T-cell (primary cell): ENCODE data around the gene CSNK2B. TPM values are rescaled to one million over a fixed set of nuclear protein-coding genes. Genes with fewer than 3 reads are reported as not detected.
A peak's percentile ranks its signal among the peaks of the same experiment; 100 is the strongest.

Experiments used
- ATAC-seq, 4 experiments: fragments of 200-7000 bp in 3 of 4; fragments of 150-1000 bp in 1 of 4; cut with Tn5 transposase; replicated peaks in 1 of 4; 1 replicate in 3 of 4; 2 replicates in 1 of 4; pipeline ENCODE4 v1.10.0; 2021; ENCODE audit warnings: moderate library complexity in 3 of 4, mild to moderate bottlenecking in 2 of 4, moderate number of reproducible peaks in 1 of 4
- CTCF ChIA-PET, 2 donors: fragments of 300-600 bp; sonication (Branson Sonifier 250); formaldehyde crosslinking; loops; one replicate each; lab custom pipeline; 2022; ENCODE audit warnings: antibody characterized with exemption in 2 of 2; lab: Charles Lee
- POLR2A ChIA-PET, 2 donors: fragments of 300-600 bp; sonication (Branson Sonifier 250); formaldehyde crosslinking; loops; one replicate each; lab custom pipeline; 2022; ENCODE audit warnings: antibody characterized with exemption in 2 of 2; lab: Charles Lee
- DNase-seq, 35 experiments: peaks; one replicate each; pipeline versions ENCODE4 v3.0.0 to v3.0.0-alpha.2; 2013 to 2023
- H3K27ac ChIP-seq: one replicate; pipeline ENCODE4 v1.5.1; 2013; ENCODE audit warnings: low read length
- H3K27me3 ChIP-seq, 2 experiments: replicated peaks in 1 of 2; 1 replicate in 1 of 2; 2 replicates in 1 of 2; pipeline versions ENCODE4 v1.6.1 to v1.7.0; 2013; ENCODE audit warnings: low read length in 1 of 2, mixed read lengths in 1 of 2; ENCODE audit not compliant: control insufficient read depth in 2 of 2, insufficient read depth in 2 of 2; ENCODE audit errors: extremely low read depth in 1 of 2
- H3K36me3 ChIP-seq, 2 donors: 1 replicate in 1 of 2; 2 replicates in 1 of 2; pipeline versions ENCODE4 v1.6.1 to v1.7.0; 2013; ENCODE audit warnings: low read length in 1 of 2; ENCODE audit not compliant: control insufficient read depth in 2 of 2, insufficient read depth in 1 of 2; ENCODE audit errors: extremely low read depth in 1 of 2
- H3K4me1 ChIP-seq, 2 experiments: 1 replicate in 1 of 2; 2 replicates in 1 of 2; pipeline versions ENCODE4 v1.6.1 to v1.7.0; 2013; ENCODE audit warnings: low read length in 2 of 2, mixed read lengths in 1 of 2; ENCODE audit not compliant: insufficient read depth in 2 of 2, control insufficient read depth in 1 of 2; ENCODE audit errors: extremely low read depth in 1 of 2
- H3K4me3 ChIP-seq, 2 donors: 1 replicate in 1 of 2; 2 replicates in 1 of 2; pipeline versions ENCODE4 v1.5.1 to v1.7.0; 2013; ENCODE audit warnings: mild to moderate bottlenecking in 2 of 2, low read length in 1 of 2, moderate library complexity in 1 of 2; ENCODE audit not compliant: control insufficient read depth in 1 of 2; ENCODE audit errors: extremely low read depth in 1 of 2
- H3K9me3 ChIP-seq: 2 replicates; pipeline ENCODE4 v1.7.0; 2013
- H3K27ac Mint-ChIP-seq, 2 donors: one replicate each; pipeline ENCODE4 v1.8.0; 2020 to 2021; ENCODE audit warnings: mild to moderate bottlenecking in 2 of 2, mixed read lengths in 2 of 2
- H3K27me3 Mint-ChIP-seq, 2 donors: one replicate each; pipeline ENCODE4 v1.8.0; 2021 to 2022; ENCODE audit warnings: mixed read lengths in 2 of 2
- H3K36me3 Mint-ChIP-seq: one replicate; pipeline ENCODE4 v1.8.0; 2021; ENCODE audit warnings: mixed read lengths
- H3K4me1 Mint-ChIP-seq, 3 donors: one replicate each; pipeline ENCODE4 v1.8.0; 2020 to 2022; ENCODE audit warnings: mixed read lengths in 3 of 3, mild to moderate bottlenecking in 1 of 3
- H3K4me3 Mint-ChIP-seq, 3 donors: one replicate each; pipeline ENCODE4 v1.8.0; 2020 to 2022; ENCODE audit warnings: mild to moderate bottlenecking in 3 of 3, mixed read lengths in 3 of 3, moderate library complexity in 3 of 3
- H3K9me3 Mint-ChIP-seq, 3 donors: one replicate each; pipeline ENCODE4 v1.8.0; 2020 to 2022; ENCODE audit warnings: mixed read lengths in 3 of 3
- WGBS: methylation state at CpG from one replicate; pipeline ENCODE4 v1.1.5; 2013; ENCODE audit warnings: missing lambda C conversion rate; ENCODE audit not compliant: insufficient coverage; 5-methylcytosine and 5-hydroxymethylcytosine counted together
- total RNA-seq, 35 experiments: library from RNA in 6 of 35; stranded (reverse) in 6 of 35; fragments of 120-200 nt in 1 of 35; gene quantifications; one replicate each; pipeline versions ENCODE4 v1.2.1 to v1.2.4 and lab custom pipeline; 2013 to 2026

Gene CSNK2B
- total RNA-seq, 5 donors from 2014 or later (not counting 1 experiment from before 2014, with no cell fraction given) = 98.4 to 129 (median 126) TPM

DNA sequence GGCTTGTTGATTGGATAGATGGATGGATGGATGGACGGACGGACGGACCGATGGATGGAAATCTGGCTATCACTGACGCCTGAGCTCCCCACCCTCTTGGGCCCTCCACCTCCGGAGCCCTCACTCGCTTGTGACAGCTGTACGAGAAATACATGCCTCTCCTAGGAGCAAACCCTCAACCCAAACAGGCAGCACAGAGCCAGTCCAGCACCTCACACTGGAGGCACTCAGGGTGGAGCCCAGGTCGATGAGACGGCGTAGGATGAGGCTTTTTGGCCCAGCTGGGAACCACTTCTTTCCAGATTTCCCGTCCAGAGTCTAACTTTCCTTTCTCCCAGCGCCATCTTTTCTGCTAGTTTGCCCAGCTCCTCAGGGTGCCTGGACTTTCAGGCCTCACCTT lies 17.7 kb downstream of the CSNK2B start:
- H3K9me3 Mint-ChIP-seq = no peaks in the 10 kb centered on the region

DNA sequence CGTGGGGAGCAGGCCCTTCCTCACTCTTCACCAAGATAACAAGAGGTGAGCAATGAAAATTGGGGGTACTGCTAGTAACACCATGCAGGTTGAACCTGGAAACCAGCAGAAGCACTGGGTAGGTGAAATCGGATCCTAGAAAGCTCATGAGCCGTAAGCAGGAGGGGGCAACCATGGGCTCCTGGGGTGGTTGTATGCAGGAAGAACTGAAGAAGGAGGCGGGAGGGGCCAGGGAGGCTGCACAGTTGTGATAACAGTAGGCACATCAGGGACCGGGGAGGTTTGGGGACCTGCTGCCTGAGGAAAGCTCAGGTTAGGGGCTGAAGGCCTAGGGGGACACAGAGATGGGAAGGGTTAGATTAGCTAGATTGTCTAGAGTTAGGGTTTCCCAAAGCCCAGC lies 20.6 kb downstream of the CSNK2B start:
- Mint-ChIP-seq H3K27ac (peak overlapping the region; percentile 28 to 36), H3K4me3 (no peak overlapping the region), H3K9me3 (no peaks in the 10 kb centered on the region), H3K36me3 (peaks cover 38% of the 10 kb centered on the region), H3K27me3 (no peaks in the 10 kb centered on the region), H3K4me1 (peaks cover 2 to 5% (median 3%) of the 10 kb centered on the region in 3 donors)
- Histone ChIP-seq H3K27me3 (no peaks in the 10 kb centered on the region), H3K9me3 (no peaks in the 10 kb centered on the region), H3K4me3 (no peak overlapping the region), H3K36me3 (peaks cover 10 to 54% of the 10 kb centered on the region in 2 donors), H3K4me1 (peaks cover 0 to 6% of the 10 kb centered on the region in 2 experiments), H3K27ac (no peak overlapping the region)
- ATAC-seq (no peak), DNase-seq (no peak)
- ChIA-PET POLR2A (no interaction called here), CTCF (no interaction called here)
- 100% methylated on average over 3 of the region's 5 CpGs for WGBS

More for the DNA sequence above, 17.7 kb downstream of the CSNK2B start:
- ATAC-seq (no peak), DNase-seq (no peak)
- Mint-ChIP-seq H3K4me3 (no peak overlapping the region), H3K36me3 (peaks cover 17% of the 10 kb centered on the region), H3K27me3 (no peaks in the 10 kb centered on the region), H3K4me1 (peaks cover 16 to 23% (median 18%) of the 10 kb centered on the region in 3 donors), H3K27ac (no peak overlapping the region)
- ChIA-PET POLR2A (no interaction called here), CTCF (no interaction called here)
- no peaks in the 10 kb centered on the region for H3K27me3 ChIP-seq
- H3K4me3 ChIP-seq = no peak overlapping the region
- peaks cover 0 to 21% of the 10 kb centered on the region in 2 experiments for H3K4me1 ChIP-seq
- WGBS = 94% methylated on average over 10 of the region's 13 CpGs
- H3K9me3 ChIP-seq = no peaks in the 10 kb centered on the region
- no peak overlapping the region for H3K27ac ChIP-seq
- peaks cover 3 to 25% of the 10 kb centered on the region in 2 donors for H3K36me3 ChIP-seq

DNA sequence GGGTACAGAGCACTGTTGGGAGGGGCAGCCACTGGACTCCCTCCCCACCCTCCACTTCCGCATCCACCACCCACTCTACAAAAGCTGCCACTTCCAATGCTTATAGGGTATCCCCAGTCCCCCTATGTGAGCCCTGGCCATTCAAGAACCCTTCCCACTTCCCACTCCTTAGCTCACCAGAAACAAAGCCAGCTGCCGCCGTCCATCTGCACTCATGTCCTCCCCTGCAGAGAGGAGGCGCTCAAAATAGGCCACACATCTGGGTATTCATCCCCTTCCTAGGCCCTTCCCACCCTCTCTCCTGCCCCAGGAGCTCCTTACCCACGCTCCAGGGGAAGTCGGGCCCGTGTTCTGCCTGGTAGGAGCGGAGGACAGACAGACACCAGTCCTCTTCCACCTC lies 21.4 kb downstream of the CSNK2B start:
- Mint-ChIP-seq H3K36me3 (peaks cover 41% of the 10 kb centered on the region), H3K9me3 (no peaks in the 10 kb centered on the region), H3K27me3 (no peaks in the 10 kb centered on the region), H3K4me3 (no peak overlapping the region), H3K27ac (no peak overlapping the region), H3K4me1 (no peaks in the 10 kb centered on the region)
- Histone ChIP-seq H3K4me1 (no peaks in the 10 kb centered on the region), H3K4me3 (no peak overlapping the region), H3K9me3 (no peaks in the 10 kb centered on the region), H3K27ac (no peak overlapping the region), H3K36me3 (peaks cover 11 to 60% of the 10 kb centered on the region in 2 donors), H3K27me3 (no peaks in the 10 kb centered on the region)
- ATAC-seq = no peak
- no peak for DNase-seq
- ChIA-PET CTCF (no interaction called here), POLR2A (no interaction called here)
- WGBS = 97% methylated on average over 4 of the region's 8 CpGs

GRCh38 chr6:31687860-31688693 lies 22.2 kb downstream of the CSNK2B start:
- Mint-ChIP-seq H3K4me3 (no peak overlapping the region), H3K4me1 (no peaks in the 10 kb centered on the region), H3K27ac (no peak overlapping the region), H3K9me3 (no peaks in the 10 kb centered on the region), H3K27me3 (no peaks in the 10 kb centered on the region), H3K36me3 (peaks cover 46% of the 10 kb centered on the region)
- POLR2A ChIA-PET = no interaction called here
- H3K4me3 ChIP-seq = no peak overlapping the region
- no peak overlapping the region for H3K27ac ChIP-seq
- no peak for ATAC-seq
- H3K27me3 ChIP-seq = no peaks in the 10 kb centered on the region
- no peaks in the 10 kb centered on the region for H3K9me3 ChIP-seq
- H3K4me1 ChIP-seq = no peaks in the 10 kb centered on the region
- H3K36me3 ChIP-seq = peaks cover 19 to 68% of the 10 kb centered on the region in 2 donors
- CTCF ChIA-PET = no interaction called here
- no peak for DNase-seq
- 98% methylated on average over 4 of the region's 14 CpGs for WGBS

GRCh38 chr6:31689249-31690110 lies 23.6 kb downstream of the CSNK2B start:
- Histone ChIP-seq H3K4me1 (no peaks in the 10 kb centered on the region), H3K9me3 (no peaks in the 10 kb centered on the region), H3K4me3 (no peak overlapping the region), H3K27ac (no peak overlapping the region), H3K27me3 (no peaks in the 10 kb centered on the region), H3K36me3 (peaks cover 25 to 80% of the 10 kb centered on the region in 2 donors)
- 98% methylated on average over 5 of the region's 11 CpGs for WGBS
- peak overlapping the region in 1 of 2 donors; percentile 43 for H3K27ac Mint-ChIP-seq
- peaks cover 49% of the 10 kb centered on the region for H3K36me3 Mint-ChIP-seq
- H3K27me3 Mint-ChIP-seq = no peaks in the 10 kb centered on the region
- no peaks in the 10 kb centered on the region for H3K9me3 Mint-ChIP-seq
- ChIA-PET CTCF (no interaction called here), POLR2A (interaction anchor here in 1 of 2 donors (0.6 kb wide), 1 partner anchor 66 kb away, joined by 3 read pairs; no protein-coding TSS in a partner anchor)
- ATAC-seq (peak in 1 of 4 experiments; percentile 26), DNase-seq (peak in 2 of 35 experiments; percentile 19 to 27)
- H3K4me3 Mint-ChIP-seq = no peak overlapping the region
- H3K4me1 Mint-ChIP-seq = no peaks in the 10 kb centered on the region
